HepG2 (cell line): ENCODE measurements around the gene ACYP2. TPM values are rescaled to one million over a fixed set of nuclear protein-coding genes. Genes with fewer than 3 reads are reported as not detected.

ENCODE experiments used
- ATAC-seq: fragments of 200-7000 bp; cut with Tn5 transposase; 3 replicates; pipeline ENCODE4 v1.9.1; 2020; ENCODE audit warnings: mild to moderate bottlenecking, moderate library complexity
- BruUV-seq: library from RNA; stranded (reverse); fragments of 400-500 nt; replicated peaks from 2 replicates; lab custom pipeline; 2021; lab: Mats Ljungman, UMichigan
- CTCF ChIA-PET: fragments of 300-600 bp; formaldehyde crosslinking; extraction: SDS; loops from one replicate; lab custom pipeline; 2021; ENCODE audit warnings: low total read pairs, inconsistent platforms, low intra/inter-chr PET ratio; lab: Yijun Ruan, JAX
- POLR2A ChIA-PET: fragments of 350-600 bp; sonication (Branson Sonifier 250); formaldehyde crosslinking; loops from one replicate; lab custom pipeline; 2020; ENCODE audit warnings: antibody characterized with exemption, inconsistent platforms; lab: Yijun Ruan, JAX
- DNase-seq: peaks from one replicate; pipeline ENCODE4 v3.0.0-alpha.2; 2015; ENCODE audit warnings: low spot score
- FAIRE-seq: peaks from 3 replicates; lab custom pipeline; 2011; peaks lifted over from hg19 to GRCh38; lab: Jason Lieb, UNC
- H2AFZ ChIP-seq: one replicate; pipeline ENCODE4 v1.6.1; 2011; ENCODE audit warnings: low read length, inconsistent platforms
- H3K27ac ChIP-seq: fragments of 300-600 bp; 3 replicates; pipeline ENCODE4 v1.8.0; 2011; ENCODE audit warnings: mixed run types, mild to moderate bottlenecking, mixed read lengths, low read length, inconsistent platforms; ENCODE audit not compliant: insufficient read depth; ENCODE audit errors: extremely low read length
- H3K27me3 ChIP-seq, 2 experiments: fragments of 200-600 bp in 1 of 2; 2 replicates in 1 of 2; 3 replicates in 1 of 2; pipeline versions ENCODE4 v1.6.0 to v1.8.0; 2011; ENCODE audit warnings: low read length in 2 of 2, mild to moderate bottlenecking in 2 of 2, moderate library complexity in 2 of 2, inconsistent platforms in 1 of 2; ENCODE audit not compliant: insufficient read depth in 2 of 2, control insufficient read depth in 1 of 2
- H3K36me3 ChIP-seq, 2 experiments: fragments of 200-600 bp in 1 of 2; replicated peaks in 1 of 2; 2 replicates in 1 of 2; 3 replicates in 1 of 2; pipeline versions ENCODE4 v1.5.1 to v1.8.0; 2011; ENCODE audit warnings: low read length in 2 of 2, inconsistent platforms in 1 of 2; ENCODE audit not compliant: insufficient read depth in 2 of 2, control insufficient read depth in 1 of 2
- H3K4me1 ChIP-seq: 2 replicates; pipeline ENCODE4 v1.5.1; 2012; ENCODE audit warnings: low read length, inconsistent platforms; ENCODE audit not compliant: insufficient read depth
- H3K4me2 ChIP-seq: 2 replicates; pipeline ENCODE4 v1.6.0; 2011; ENCODE audit warnings: low read depth, low read length, inconsistent platforms
- H3K4me3 ChIP-seq, 3 experiments: fragments of 200-600 bp in 1 of 3; sonication (generic), shearing (Covaris generic) in 1 of 3; replicated peaks in 1 of 3; 2 replicates each; pipeline ENCODE4 v1.5.1; 2011 to 2016; ENCODE audit warnings: low read length in 3 of 3, inconsistent platforms in 2 of 3, low read depth in 2 of 3, mild to moderate bottlenecking in 2 of 3, control low read depth in 1 of 3, mixed read lengths in 1 of 3; ENCODE audit not compliant: insufficient read depth in 1 of 3
- H3K79me2 ChIP-seq: one replicate; pipeline ENCODE4 v1.6.1; 2011; ENCODE audit warnings: low read length, inconsistent platforms; ENCODE audit not compliant: insufficient read depth
- H3K9ac ChIP-seq: 2 replicates; pipeline ENCODE4 v1.6.0; 2011; ENCODE audit warnings: mild to moderate bottlenecking, low read depth, low read length, inconsistent platforms; ENCODE audit not compliant: insufficient read depth
- H3K9me3 ChIP-seq: 2 replicates; pipeline ENCODE4 v1.5.1; 2012; ENCODE audit warnings: mild to moderate bottlenecking, low read length
- H4K20me1 ChIP-seq: 2 replicates; pipeline ENCODE4 v1.6.0; 2011; ENCODE audit warnings: inconsistent platforms, mild to moderate bottlenecking, low read length, moderate library complexity; ENCODE audit not compliant: insufficient read depth
- BRCA1 ChIP-seq: sonication (generic); formaldehyde crosslinking; IDR thresholded peaks from 2 replicates; pipeline ENCODE4 v1.4.0; 2020; ENCODE audit warnings: missing genetic modification reagents
- PHF5A ChIP-seq: IDR thresholded peaks from one replicate; pipeline ENCODE4 v1.6.1; 2018; ENCODE audit warnings: low read depth, missing genetic modification reagents; ENCODE audit not compliant: unreplicated experiment
- ZNF44 ChIP-seq: sonication (generic); formaldehyde crosslinking; IDR thresholded peaks from 2 replicates; pipeline ENCODE4 v1.5.1; 2020; ENCODE audit warnings: mild to moderate bottlenecking, missing genetic modification reagents
- WGBS: methylation state at CpG from one replicate; pipeline ENCODE4 v1.1.6; 2017; ENCODE audit warnings: low lambda C conversion rate; 5-methylcytosine and 5-hydroxymethylcytosine counted together
- in situ Hi-C: cut with HindIII; loops from 2 replicates; pipeline ENCODE4 v1.10.0; 2017; ENCODE audit warnings: low pct_unique_long_range_greater_than_20kb; ENCODE audit not compliant: extremely low pct_ligation_motif_present
- intact Hi-C: fragments of 100-400 bp; cut with micrococcal nuclease; formaldehyde crosslinking; loops from one replicate; pipeline ENCODE4 v1.10.0; 2022; ENCODE audit not compliant: unreplicated experiment
- polyA plus RNA-seq, 8 experiments: library from polyadenylated mRNA; depleted of rRNA in 3 of 8; stranded (reverse) in 7 of 8; unstranded in 1 of 8; fragments of >200 nt; fragmentation: Illumina TruSeq in 4 of 8; extraction: Trizol in 4 of 8; gene quantifications; 2 replicates each; pipeline versions ENCODE4 v1.2.1 to v1.2.3, GENCODE V29; 2011 to 2016; ENCODE audit warnings: low read depth in 4 of 8, missing spikeins in 1 of 8, mixed read lengths in 1 of 8; ENCODE audit not compliant: insufficient read depth in 1 of 8
- small RNA-seq, 3 experiments: library from RNA; depleted of rRNA; stranded (forward); fragments of <200 nt; gene quantifications; one replicate each; pipeline ENCODE3, GENCODE V24; 2012; ENCODE audit warnings: low read depth in 2 of 3, low replicate concordance in 1 of 3; ENCODE audit not compliant: insufficient read length in 3 of 3, insufficient read depth in 2 of 3
- total RNA-seq, 5 experiments: library from RNA; depleted of rRNA; stranded (reverse); fragments of >200 nt; fragmentation: Illumina TruSeq; extraction: Trizol; gene quantifications; 2 replicates each; pipeline ENCODE4 v1.2.3, GENCODE V29; 2016; ENCODE audit warnings: low read depth in 1 of 5

Gene ACYP2
- total and polyA plus RNA-seq, 2 of the 13 experiments (the other 11 are each of a cell fraction or from before 2014, with no cell fraction given) = 12.3 to 12.7 TPM

GRCh38 chr2:54350426-54350825 is 235.0 kb downstream of the ACYP2 start:
- H3K79me2 ChIP-seq = no peaks in the 10 kb centered on the region
- peaks cover 0 to 8% of the 10 kb centered on the region in 2 experiments; a peak in 2 of 5 replicates for H3K27me3 ChIP-seq
- ChIA-PET POLR2A (no interaction called here), CTCF (no interaction called here)
- WGBS = 26% methylated on average over 2 of the region's 3 CpGs
- no peak overlapping the region for H3K27ac ChIP-seq
- no peaks in the 10 kb centered on the region for H3K9me3 ChIP-seq
- H2AFZ ChIP-seq = no peak overlapping the region
- BruUV-seq = no TSS peak
- no peak for FAIRE-seq
- H4K20me1 ChIP-seq = no peaks in the 10 kb centered on the region
- intact Hi-C loops (no loop called here), in situ Hi-C loops (no loop called here)
- no peak for TF ChIP-seq ZNF44 (CRISPR knock-in tag)
- no peak overlapping the region for H3K9ac ChIP-seq
- ATAC-seq = no peak
- no peak for DNase-seq
- H3K4me1 ChIP-seq = no peaks in the 10 kb centered on the region
- no peak overlapping the region for H3K4me2 ChIP-seq
- H3K4me3 ChIP-seq = no peak overlapping the region
- H3K36me3 ChIP-seq = no peaks in the 10 kb centered on the region

DNA sequence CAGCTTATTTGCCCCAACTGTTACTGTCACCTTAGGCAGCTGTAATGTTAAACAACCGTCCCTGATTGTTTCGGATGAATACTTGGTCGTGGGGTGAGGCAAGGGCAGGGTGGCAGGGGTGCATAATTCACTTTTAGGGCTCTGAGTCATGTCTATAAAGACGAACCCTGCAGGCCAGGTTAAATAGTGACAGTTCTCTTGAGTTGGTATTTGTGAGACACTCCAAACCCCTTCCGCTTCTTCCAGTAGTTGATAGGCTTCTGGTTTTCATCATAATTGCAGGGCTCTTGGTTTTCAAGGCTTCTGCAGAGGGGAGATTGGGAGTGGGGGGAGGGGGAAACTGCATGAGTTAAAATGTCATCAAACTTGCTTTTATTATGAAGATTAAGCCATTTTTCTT is 237.8 kb downstream of the ACYP2 start:
- Histone ChIP-seq H3K27ac (no peak overlapping the region), H4K20me1 (no peaks in the 10 kb centered on the region)
- intact Hi-C loops = no loop called here
- ATAC-seq = no peak
- TF ChIP-seq BRCA1 (CRISPR knock-in tag) = no peak
- TF ChIP-seq PHF5A = no peak
- TF ChIP-seq, all 625 proteins: peak for 0
- FAIRE-seq (no peak), DNase-seq (no peak)
- H3K79me2 ChIP-seq = no peaks in the 10 kb centered on the region
- ChIA-PET CTCF (no interaction called here), POLR2A (no interaction called here)
- BruUV-seq = no TSS peak
- 25% methylated on average over 5 of the region's 5 CpGs for WGBS
- no peaks in the 10 kb centered on the region for H3K9me3 ChIP-seq
- in situ Hi-C loops = no loop called here
- peaks cover 5% of the 10 kb centered on the region for H3K4me1 ChIP-seq
- H3K36me3 ChIP-seq = no peaks in the 10 kb centered on the region
- H3K9ac ChIP-seq = no peak overlapping the region
- H3K27me3 ChIP-seq = peaks cover 0 to 4% of the 10 kb centered on the region in 2 experiments; a peak in 2 of 5 replicates
- no peak overlapping the region for H3K4me2 ChIP-seq
- H2AFZ ChIP-seq = no peak overlapping the region
- no peak overlapping the region for H3K4me3 ChIP-seq

Small RNA genes lying within 50 kb of the gene (small RNA-seq; reads per million reads assigned to genes)
- gene RNU7-172P = 0 reads per million in 3 experiments

Other genes starting within 250 kb of the ACYP2 start
- 77.8 and 171 TPM in 2 replicates for gene PSME4, start 144.6 kb upstream of the ACYP2 start, total RNA-seq (2016; rRNA removed; fragmentation: Illumina TruSeq; extraction: Trizol)
- 49.5 and 52.1 TPM in 2 replicates for gene PSME4, start 144.6 kb upstream of the ACYP2 start, polyA plus RNA-seq (2011; rRNA removed)
- gene TSPYL6, start 140.6 kb downstream of the ACYP2 start, total RNA-seq (2016; rRNA removed; fragmentation: Illumina TruSeq; extraction: Trizol) = not detected in 2 replicates
- 0.03 and 0.05 TPM in 2 replicates for gene TSPYL6, start 140.6 kb downstream of the ACYP2 start, polyA plus RNA-seq (2011; rRNA removed)